ENCODE results near the gene GPC5.

GRCh38 chr13:92823059-92823458, 1424.6 kb downstream of the GPC5 start:
- TF ChIP-seq POLR2A (IDR thresholded peaks at IDR 0.05): no peak
- TF ChIP-seq, protein P1, sequence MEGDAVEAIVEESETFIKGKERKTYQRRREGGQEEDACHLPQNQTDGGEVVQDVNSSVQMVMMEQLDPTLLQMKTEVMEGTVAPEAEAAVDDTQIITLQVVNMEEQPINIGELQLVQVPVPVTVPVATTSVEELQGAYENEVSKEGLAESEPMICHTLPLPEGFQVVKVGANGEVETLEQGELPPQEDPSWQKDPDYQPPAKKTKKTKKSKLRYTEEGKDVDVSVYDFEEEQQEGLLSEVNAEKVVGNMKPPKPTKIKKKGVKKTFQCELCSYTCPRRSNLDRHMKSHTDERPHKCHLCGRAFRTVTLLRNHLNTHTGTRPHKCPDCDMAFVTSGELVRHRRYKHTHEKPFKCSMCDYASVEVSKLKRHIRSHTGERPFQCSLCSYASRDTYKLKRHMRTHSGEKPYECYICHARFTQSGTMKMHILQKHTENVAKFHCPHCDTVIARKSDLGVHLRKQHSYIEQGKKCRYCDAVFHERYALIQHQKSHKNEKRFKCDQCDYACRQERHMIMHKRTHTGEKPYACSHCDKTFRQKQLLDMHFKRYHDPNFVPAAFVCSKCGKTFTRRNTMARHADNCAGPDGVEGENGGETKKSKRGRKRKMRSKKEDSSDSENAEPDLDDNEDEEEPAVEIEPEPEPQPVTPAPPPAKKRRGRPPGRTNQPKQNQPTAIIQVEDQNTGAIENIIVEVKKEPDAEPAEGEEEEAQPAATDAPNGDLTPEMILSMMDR (IDR thresholded peaks at IDR 0.05 in 4 of 5, conservative IDR thresholded peaks at IDR 0.05 in 1 of 5): no peak

All from gastrocnemius medialis (tissue), 4 donors.